Brain microvascular endothelial cell (primary cell): ENCODE results near the gene TMTC1.
A peak's percentile ranks its signal among the peaks of the same experiment; 100 is the strongest.

ENCODE experiments used
- DNase-seq: peaks from one replicate; pipeline ENCODE4 v3.0.0-alpha.2; 2020
- H3K27ac ChIP-seq: fragments of 250-450 bp; sonication (Bioruptor Pico); 2 replicates; pipeline ENCODE4 v1.5.1; 2020; ENCODE audit warnings: mild to moderate bottlenecking, moderate library complexity
- H3K27me3 ChIP-seq: fragments of 250-450 bp; sonication (Bioruptor Pico); replicated peaks from 2 replicates; pipeline ENCODE4 v1.5.1; 2020; ENCODE audit warnings: mild to moderate bottlenecking
- H3K36me3 ChIP-seq: fragments of 250-450 bp; sonication (Bioruptor Pico); replicated peaks from 2 replicates; pipeline ENCODE4 v1.5.1; 2020; ENCODE audit warnings: mild to moderate bottlenecking
- H3K4me3 ChIP-seq: 2 replicates; pipeline ENCODE4 v1.5.1; 2011; ENCODE audit warnings: low read depth, mild to moderate bottlenecking, control low read depth, low read length, moderate library complexity
- CTCF ChIP-seq: IDR thresholded peaks from 2 replicates; pipeline ENCODE4 v1.5.1; 2011; ENCODE audit warnings: low read depth, mild to moderate bottlenecking, moderate library complexity, low read length, control low read depth, inconsistent platforms; ENCODE audit errors: missing control alignments
- in situ Hi-C: cut with HindIII; loops from 2 replicates; pipeline ENCODE4 v1.10.0; 2017; ENCODE audit warnings: low sequenced_read_pairs, low pct_ligation_motif_present

Gene TMTC1

DNA sequence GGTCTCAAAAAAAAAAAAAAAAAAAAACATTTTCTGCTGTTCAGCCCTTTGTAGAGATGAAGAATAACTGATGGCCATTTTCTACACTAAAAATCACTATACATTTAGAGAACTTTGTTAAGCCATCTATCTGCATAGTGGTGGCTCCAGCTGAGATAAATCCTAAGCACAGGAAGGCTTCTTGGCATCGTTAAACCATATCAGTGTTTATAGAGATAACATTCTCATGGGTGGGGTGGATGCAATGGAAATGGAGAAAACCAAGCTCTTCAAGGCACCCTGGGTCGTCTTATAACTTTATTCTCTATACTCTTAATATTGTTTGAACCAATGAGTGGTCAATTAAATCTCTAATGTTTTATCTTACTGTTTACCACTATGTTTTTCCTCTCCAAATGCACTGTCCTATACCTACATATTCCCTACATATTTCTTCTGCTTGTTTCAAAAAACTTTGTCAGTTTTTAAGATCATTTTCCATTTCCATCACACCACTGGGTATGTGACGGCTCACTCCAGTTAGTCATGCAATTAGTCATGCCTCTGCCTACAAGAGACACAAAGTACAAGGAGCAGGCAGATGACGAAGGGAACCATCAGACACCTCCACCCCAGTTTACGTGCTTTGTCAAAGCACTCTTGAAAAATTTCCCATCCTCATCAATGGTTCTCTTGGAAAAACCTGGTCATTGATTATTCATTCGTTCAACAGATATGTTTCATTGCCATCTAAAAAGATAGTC, 166.9 kb downstream of the TMTC1 start:
- in situ Hi-C loops, result no loop called here
- no peak for TF ChIP-seq CTCF
- no peak overlapping the region for H3K4me3 ChIP-seq
- no peaks in the 10 kb centered on the region for H3K36me3 ChIP-seq
- peak overlapping the region; percentile 90 for H3K27ac ChIP-seq
- H3K27me3 ChIP-seq, result no peaks in the 10 kb centered on the region
- DNase-seq, result peak; percentile 95

GRCh38 chr12:29614694-29615325, 168.9 kb downstream of the TMTC1 start:
- in situ Hi-C loops, result no loop called here
- Histone ChIP-seq H3K4me3 (no peak overlapping the region), H3K27me3 (no peaks in the 10 kb centered on the region), H3K27ac (no peak overlapping the region), H3K36me3 (no peaks in the 10 kb centered on the region)
- no peak for DNase-seq
- no peak for TF ChIP-seq CTCF

GRCh38 chr12:29612912-29613311, 170.8 kb downstream of the TMTC1 start:
- TF ChIP-seq CTCF, result no peak
- Histone ChIP-seq H3K27me3 (no peaks in the 10 kb centered on the region), H3K27ac (no peak overlapping the region), H3K4me3 (no peak overlapping the region), H3K36me3 (no peaks in the 10 kb centered on the region)
- DNase-seq, result no peak
- in situ Hi-C loops, result no loop called here

DNA sequence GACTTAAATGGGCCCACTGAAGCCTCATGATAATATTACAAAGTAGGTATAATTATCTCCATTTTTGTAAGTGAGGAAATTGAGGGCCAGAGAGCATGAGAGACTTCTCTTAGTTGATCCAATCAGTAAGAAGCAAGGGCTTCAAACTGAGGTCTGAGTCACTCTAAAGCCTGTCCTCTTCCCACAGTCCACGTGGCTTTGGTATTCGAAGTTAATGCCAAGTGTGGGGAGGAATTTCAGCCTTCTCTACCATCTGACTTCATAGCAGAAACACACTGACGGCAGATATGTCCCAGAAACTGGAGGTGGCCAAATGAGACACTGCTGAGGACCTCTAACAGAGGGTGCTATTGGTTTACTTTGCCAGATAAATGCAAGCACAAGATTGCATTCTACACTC, 171.8 kb downstream of the TMTC1 start:
- Histone ChIP-seq H3K4me3 (no peak overlapping the region), H3K27ac (no peak overlapping the region), H3K36me3 (no peaks in the 10 kb centered on the region), H3K27me3 (no peaks in the 10 kb centered on the region)
- in situ Hi-C loops, result no loop called here
- no peak for TF ChIP-seq CTCF
- DNase-seq, result peak; percentile 80

DNA sequence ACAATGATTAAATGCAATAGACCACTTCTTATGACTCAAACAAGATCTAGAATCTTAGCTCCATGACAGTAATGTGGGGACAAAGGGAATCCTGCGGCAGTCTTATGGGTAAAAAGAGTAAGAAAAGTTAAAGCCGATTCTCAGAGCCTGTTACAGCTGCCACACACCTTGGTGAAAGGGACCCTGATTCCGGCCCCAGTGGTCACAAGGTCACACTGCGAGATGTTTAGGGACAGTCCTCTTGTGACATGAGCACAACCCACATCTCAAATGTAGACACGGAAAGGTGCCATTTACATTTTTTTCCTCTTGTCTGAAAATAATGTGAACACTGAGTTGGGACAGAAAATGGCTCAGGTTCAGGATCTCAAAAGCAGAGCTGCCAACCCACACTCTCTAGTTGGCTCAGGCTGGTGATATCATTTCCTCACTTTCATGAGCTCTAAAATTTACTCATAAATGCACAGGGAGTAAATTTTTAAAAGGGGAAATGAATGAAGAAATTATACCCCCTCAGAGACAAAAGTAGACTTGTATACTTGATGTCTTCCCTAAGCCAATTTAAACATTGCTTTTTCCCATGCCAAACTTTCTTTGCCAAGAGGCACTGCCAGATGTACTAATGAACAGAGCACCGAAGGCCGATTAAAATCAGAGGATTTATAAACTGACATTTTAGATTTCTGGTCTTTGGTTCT, 173.1 kb downstream of the TMTC1 start:
- H3K4me3 ChIP-seq, result no peak overlapping the region
- H3K27me3 ChIP-seq, result no peaks in the 10 kb centered on the region
- no peaks in the 10 kb centered on the region for H3K36me3 ChIP-seq
- no peak for TF ChIP-seq CTCF
- DNase-seq, result no peak
- H3K27ac ChIP-seq, result no peak overlapping the region
- in situ Hi-C loops, result no loop called here
